NCI-H128 (cell line): Measurements from ENCODE around the gene SLC39A2.
"Not testable (repeated sequence)": the region's sequence is repeated elsewhere in the genome, so short reads cannot be mapped to it uniquely, and the experiment has no call there.

ENCODE experiments used
- DNase-seq: peaks from one replicate; lab custom pipeline; 2025; ENCODE audit not compliant: unreplicated experiment; lab: John Stamatoyannopoulos, UW

The SLC39A2 gene

DNA sequence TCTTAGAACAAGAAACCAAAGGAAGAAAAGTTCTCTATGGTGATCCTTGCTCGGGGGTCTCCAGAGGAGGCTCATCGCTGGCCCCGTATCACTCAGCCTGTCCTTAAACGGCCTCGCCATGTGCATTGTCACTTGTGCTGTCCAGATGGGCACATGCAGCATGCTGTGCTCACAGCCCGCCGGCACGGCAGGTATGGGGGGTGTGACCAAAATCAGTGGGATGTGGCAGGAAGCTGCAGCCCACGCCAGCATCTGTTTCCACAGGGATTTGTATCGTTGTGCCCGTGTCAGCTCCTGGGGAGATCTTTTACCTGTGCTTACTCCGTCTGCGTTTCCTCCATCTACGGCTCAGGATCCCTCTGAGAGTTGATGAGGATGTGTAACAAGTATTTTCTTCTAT is 2.6 kb upstream of the SLC39A2 start:
- no peak for DNase-seq

GRCh38 chr14:20997115-20997514 is 2.0 kb upstream of the SLC39A2 start:
- DNase-seq: no peak

DNA sequence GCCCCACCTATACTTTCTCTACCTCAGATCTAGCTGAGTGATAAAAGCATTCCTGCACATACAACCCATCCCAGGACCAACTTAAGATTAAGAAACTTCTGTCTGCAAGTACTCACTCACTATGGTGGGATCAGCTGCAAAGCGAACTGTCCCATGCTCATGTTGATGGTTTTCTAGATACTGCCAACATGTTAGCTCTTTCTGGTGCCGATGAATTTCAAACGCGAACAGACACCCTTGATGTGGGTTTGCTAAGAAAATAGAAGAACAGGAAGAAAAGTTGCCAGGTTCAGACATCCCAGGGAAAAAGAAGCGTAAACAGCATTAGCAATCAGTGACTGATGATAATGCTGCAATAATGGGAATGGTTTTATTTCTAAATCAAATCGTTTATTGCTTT is 1.5 kb upstream of the SLC39A2 start:
- no peak for DNase-seq

- DNase-seq: no peak
These were observed 954 bp upstream of the SLC39A2 start for GRCh38 chr14:20998139-20998538.

DNA sequence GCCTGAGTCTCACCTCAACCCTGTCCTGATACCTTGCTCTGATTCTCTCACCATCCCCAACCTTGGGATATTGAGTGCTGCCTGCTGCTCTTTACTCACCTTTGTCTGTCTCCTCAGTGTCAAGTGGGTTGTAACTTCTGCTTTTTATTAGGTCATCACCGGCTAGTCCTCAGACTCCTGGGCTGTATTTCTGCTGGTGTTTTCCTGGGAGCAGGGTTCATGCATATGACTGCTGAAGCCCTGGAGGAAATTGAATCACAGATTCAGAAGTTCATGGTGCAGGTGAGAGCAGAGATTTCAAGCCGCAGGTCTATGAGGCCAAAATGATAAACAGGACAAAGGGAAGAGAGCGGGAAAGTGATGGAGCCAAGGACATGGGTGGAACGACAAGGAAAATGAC is 498 bp downstream of the SLC39A2 start:
- no peak for DNase-seq

- no peak for DNase-seq
These were observed 2.1 kb downstream of the SLC39A2 start for GRCh38 chr14:21001218-21001617.

DNA sequence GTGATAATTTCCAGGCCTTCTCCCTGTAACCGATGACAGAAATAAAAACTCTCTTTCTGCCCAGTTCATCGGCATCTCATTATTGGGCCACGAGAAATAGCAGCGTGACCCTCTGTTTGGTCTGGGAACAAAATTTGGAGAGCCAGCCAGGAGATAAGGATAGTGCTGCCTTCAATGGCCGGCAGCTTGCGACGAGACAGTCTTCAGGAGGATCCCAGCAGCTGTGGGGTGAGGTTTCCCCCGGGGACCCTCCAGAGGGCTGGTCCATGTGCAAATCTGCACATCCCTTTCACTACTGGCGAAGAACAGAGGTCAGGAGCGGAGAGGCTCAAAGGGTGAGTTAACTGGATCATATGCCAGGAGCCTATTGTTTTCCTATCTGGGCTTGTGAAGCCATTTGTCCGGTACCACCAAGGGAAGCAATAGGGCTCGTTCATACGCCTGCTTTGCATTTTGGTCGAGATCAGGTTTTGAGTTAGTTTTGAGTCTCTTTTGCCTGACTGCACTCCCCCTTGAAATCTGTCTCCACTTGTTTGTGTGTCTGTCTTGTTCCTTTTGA is 4.8 kb downstream of the SLC39A2 start:
- DNase-seq: no peak

DNA sequence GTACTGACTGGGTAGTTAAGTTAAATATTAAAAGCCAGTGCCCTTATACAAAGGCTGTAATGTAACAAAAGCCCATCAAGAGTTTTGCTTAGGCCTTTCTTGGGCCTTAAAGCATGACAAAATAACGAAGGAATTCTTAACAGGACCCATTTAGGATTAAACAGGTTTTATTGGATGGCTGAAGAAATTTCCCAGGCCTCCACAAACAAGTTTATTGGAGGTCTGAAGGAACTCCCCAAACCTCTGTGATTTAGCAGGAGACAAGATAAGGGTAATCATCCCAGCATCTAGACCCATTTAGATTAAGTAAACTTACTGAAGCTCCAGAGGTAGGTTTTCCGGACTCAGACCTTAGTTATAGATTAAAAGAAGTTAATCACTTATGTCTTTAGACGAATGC is 10.6 kb downstream of the SLC39A2 start:
- not testable (repeated sequence) for DNase-seq

DNA sequence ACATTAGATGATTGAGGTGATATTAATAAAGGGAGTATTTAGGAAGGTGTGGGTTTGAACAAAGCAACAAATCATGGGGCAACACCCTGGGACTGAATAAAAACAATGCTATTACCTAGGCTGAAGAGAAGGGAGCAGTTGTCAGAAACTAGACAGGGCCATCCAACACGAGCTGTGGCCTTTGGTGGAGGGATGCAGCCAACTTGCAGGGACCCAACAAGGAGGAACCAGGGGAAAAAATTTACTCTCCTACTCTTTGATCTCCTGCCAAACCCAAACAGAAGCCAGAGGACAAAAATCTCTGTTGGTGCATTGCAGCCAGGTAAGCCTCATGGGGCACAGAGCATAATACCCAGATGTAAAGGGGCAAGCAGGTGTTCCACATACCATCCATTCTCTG is 12.0 kb downstream of the SLC39A2 start:
- no peak for DNase-seq

DNA sequence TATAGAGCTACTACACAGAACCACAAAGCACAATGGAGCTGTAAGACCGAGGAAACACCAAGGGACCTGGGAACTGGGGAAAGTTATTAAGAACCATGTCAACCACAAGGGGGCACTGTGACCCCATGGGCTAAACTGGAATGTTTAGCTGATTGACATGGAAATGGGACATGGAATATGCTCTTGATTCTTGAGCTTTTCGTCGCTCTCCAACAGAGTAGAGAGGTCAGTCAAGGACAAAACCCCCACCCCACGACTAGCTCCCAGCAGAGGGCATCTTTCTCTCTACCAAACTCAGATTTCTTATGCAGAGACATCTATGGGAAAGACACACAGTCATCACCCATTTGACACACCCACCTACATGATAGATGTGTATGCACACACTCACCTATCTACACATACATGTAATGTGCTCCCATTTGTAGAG is 15.7 kb downstream of the SLC39A2 start:
- DNase-seq: peak; percentile 67

GRCh38 chr14:21015312-21015711 is 16.2 kb downstream of the SLC39A2 start:
- no peak for DNase-seq

GRCh38 chr14:21016413-21017190 is 17.5 kb downstream of the SLC39A2 start:
- no peak for DNase-seq

GRCh38 chr14:21017528-21018245 is 18.6 kb downstream of the SLC39A2 start:
- DNase-seq: no peak

DNA sequence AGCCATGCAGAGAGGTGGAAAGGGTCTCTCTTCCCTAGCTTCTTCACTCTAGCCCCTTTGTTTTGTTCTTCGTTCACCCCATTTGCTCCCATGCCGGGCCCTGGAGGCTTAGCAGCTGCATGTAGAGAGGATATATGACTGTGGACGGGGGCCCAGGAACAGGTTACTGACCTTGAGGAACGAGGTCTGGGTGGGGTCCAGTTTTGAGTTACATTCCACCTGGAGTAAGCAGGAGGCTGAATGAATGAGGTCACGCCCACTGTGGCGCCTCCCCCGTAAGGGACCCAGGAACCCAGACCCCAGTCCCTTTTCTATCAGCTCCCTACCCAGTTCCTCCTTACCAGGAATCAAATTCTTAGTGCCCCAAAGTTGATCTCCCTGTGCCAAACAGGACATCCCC is 19.2 kb downstream of the SLC39A2 start:
- no peak for DNase-seq

- no peak for DNase-seq
These were observed 19.7 kb downstream of the SLC39A2 start for GRCh38 chr14:21018781-21019180.

DNA sequence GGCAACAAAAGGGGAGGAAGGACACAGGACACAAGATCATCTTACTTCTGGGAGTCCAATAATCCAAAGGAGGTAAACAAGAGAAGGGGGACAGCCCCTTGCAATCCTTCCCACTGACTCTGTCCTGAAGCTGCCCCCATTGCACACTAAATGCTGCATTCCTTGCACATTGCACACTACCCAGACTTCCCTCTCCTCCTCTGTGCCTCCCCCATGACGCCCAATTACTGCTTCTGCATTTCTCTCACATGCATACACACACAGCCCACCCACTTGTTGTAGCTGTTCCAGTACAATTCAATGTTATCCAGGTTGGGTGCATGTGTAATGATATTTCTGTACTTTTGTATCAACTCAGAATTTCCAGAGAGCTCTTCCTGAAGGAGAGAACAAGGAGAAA is 20.3 kb downstream of the SLC39A2 start:
- DNase-seq: no peak

GRCh38 chr14:21020977-21021545 is 22.0 kb downstream of the SLC39A2 start:
- no peak for DNase-seq

- DNase-seq: no peak
These were observed 23.6 kb downstream of the SLC39A2 start for GRCh38 chr14:21022686-21023085.

- DNase-seq: no peak
These were observed 24.1 kb downstream of the SLC39A2 start for GRCh38 chr14:21023174-21023573.

GRCh38 chr14:21023817-21024584 is 24.9 kb downstream of the SLC39A2 start:
- DNase-seq: no peak
